GOT3 (cell line): ENCODE results near the gene TNNC1.

ENCODE experiments used
- DNase-seq: peaks from one replicate; lab custom pipeline; 2025; ENCODE audit warnings: mixed read lengths; lab: John Stamatoyannopoulos, UW

TNNC1 gene

DNA sequence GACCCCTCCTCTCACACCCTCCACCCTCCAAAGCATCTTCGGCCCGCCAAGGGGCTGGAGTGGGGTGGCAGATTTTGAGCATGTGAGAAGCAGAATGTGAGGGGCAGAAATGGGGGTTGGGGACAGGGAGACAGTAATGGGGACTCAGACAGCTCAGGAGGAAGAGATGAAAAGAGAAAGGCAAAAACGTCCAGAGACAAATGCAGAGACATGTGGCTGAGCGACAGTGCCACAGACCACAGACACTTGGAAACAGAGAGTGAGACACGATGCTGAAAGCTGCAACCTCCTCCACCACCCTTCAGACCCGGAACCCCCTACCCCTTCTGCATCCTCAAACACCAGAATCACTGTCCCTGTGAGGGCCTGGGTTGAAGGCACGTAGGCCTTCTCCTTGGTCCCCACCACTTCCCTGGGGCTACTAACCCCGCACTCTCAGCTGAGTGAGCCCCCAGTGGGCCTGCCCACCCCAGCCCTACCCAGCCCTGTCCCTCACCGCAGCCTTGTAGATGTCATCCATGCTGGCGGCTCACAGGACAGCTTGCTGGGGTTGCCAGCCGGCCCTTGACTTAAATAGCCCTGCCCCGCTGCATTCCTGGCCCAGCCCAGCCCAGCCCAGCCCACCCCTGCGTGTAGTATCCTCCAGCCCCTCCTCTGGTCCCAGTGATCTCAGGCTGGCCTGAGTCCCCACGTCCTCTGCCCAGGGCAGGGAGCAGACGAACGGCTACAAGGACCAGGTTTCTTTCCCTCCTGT is at the start of gene TNNC1:
Gene TNNC1, minus strand, starts transcription at position 546 of the 754 bp plus-strand sequence. Its CDS starts 26 bp downstream, at position 520.
- DNase-seq, result no peak

GRCh38 chr3:52502808-52503350 is 49.0 kb upstream of the TNNC1 start:
- no peak for DNase-seq

GRCh38 chr3:52502001-52502400 is 48.2 kb upstream of the TNNC1 start:
- DNase-seq, result no peak

DNA sequence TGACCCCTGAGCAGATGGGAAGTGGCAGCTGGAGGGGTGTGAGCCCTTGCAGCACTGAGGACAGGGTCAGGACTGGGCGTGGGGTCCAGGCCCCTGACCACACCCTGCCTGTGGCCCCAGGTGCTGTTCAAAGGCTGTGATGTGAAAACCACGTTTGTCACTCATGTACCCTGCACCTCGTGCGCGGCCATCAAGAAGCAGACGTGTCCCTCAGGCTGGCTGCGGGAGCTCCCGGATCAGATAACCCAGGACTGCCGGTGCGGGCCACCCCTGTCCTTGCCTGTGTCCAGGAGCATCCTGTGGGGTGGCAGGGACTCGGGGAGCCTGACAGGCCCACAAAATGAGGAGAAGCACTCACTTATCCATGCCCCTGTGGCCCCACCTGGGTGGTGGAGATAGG is 47.2 kb upstream of the TNNC1 start:
- no peak for DNase-seq

- no peak for DNase-seq
These were observed 44.6 kb upstream of the TNNC1 start for GRCh38 chr3:52498137-52499054.

- no peak for DNase-seq
These were observed 42.1 kb upstream of the TNNC1 start for GRCh38 chr3:52495777-52496602.

DNA sequence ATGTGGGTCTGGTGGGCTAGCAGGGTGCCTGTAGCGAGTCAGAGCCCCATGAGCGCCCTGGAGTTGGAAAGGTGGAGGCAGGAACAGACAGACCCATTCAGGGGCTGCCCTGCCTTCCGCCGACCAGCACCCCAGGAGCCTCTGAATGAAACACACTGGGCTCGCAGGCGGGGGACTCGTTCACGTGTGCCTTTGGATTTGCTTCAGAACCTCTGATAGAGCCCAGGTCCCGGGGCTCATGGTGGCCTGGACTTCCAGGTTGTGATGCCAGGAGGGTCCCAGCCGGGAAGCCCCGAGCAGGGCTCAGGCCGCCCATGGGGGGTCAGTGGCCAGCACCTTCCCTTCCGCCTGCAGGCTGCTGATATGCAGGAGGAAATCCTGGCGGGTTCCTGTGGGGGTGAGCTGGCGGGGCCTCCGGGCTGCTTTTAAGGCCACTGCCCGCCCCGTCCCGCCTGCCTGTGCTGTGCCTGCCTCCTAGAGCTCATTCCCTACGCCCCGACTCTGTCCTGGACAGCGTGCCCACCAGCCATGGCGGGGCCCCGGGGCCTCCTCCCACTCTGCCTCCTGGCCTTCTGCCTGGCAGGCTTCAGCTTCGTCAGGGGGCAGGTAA is 41.1 kb upstream of the TNNC1 start, which contains the start of gene STAB1:
Gene STAB1, plus strand, starts transcription at position 453 of the 610 bp plus-strand sequence. Its CDS starts 76 bp downstream, at position 529.
- DNase-seq, result no peak

DNA sequence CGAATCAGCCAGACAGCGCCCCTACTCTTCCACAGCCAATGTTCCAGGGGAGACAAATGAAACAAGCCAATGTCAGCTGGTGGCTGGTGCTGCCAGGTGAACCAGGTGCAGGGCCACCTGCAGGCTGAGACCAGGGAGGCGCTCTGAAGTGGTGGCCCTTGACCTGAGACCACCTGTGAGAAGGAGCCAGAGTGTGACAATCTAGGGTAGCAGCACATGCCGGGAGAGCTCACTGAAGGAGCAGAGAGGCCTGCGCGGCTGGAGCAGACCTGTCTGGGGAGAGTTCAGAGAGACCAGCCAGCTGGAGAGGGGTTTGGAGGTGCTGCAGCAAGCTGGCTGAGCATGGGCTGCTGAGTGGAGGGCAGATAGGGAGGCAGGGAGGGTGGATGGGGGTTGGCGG is 40.6 kb upstream of the TNNC1 start:
- DNase-seq, result no peak

DNA sequence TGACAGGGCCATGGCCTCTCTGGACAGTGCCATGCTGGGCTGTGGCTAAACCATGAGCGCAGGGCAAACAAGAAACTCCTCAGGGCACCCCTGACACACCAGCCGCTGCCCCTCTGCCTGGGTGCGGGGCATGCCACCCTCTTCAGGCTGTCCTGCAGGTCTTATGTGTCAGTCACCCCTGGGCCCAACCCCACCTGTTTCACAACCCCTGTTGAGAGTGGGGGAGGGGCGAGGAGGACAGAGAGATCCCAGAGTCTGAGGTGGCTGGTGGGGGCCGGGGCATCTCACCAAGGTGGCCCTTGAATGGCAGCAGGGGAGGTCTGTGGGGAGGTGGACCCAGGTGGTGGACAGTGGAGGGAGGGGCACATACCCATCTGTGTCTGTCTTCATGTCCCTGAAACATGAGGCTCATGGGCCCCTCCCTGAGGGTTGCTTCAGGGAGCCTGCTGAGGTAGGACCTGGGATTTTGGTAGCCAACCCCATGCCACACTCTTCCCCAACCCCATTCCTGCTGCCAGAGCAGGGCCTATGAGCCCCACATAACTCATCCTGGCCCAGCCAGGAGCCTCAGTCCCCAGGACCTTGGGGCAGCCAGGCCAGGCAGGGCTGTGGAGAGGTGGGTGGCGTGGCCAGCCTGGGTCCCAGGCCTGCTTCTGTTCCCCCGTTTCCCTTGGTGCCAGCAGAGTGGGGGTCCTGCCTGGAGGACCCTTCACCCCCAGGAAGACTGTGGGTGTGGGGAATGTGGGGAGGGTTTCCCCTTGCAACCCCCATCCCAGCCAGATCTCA is 39.6 kb upstream of the TNNC1 start:
- no peak for DNase-seq

DNA sequence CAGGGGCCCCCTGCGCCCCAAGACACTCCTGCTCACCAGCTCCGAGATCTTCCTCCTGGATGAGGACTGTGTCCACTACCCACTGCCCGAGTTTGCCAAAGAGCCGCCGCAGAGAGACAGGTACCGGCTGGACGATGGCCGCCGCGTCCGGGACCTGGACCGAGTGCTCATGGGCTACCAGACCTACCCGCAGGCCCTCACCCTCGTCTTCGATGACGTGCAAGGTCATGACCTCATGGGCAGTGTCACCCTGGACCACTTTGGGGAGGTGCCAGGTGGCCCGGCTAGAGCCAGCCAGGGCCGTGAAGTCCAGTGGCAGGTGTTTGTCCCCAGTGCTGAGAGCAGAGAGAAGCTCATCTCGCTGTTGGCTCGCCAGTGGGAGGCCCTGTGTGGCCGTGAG is 38.2 kb upstream of the TNNC1 start:
- no peak for DNase-seq

GRCh38 chr3:52490939-52491526 is 37.2 kb upstream of the TNNC1 start:
- DNase-seq, result no peak

DNA sequence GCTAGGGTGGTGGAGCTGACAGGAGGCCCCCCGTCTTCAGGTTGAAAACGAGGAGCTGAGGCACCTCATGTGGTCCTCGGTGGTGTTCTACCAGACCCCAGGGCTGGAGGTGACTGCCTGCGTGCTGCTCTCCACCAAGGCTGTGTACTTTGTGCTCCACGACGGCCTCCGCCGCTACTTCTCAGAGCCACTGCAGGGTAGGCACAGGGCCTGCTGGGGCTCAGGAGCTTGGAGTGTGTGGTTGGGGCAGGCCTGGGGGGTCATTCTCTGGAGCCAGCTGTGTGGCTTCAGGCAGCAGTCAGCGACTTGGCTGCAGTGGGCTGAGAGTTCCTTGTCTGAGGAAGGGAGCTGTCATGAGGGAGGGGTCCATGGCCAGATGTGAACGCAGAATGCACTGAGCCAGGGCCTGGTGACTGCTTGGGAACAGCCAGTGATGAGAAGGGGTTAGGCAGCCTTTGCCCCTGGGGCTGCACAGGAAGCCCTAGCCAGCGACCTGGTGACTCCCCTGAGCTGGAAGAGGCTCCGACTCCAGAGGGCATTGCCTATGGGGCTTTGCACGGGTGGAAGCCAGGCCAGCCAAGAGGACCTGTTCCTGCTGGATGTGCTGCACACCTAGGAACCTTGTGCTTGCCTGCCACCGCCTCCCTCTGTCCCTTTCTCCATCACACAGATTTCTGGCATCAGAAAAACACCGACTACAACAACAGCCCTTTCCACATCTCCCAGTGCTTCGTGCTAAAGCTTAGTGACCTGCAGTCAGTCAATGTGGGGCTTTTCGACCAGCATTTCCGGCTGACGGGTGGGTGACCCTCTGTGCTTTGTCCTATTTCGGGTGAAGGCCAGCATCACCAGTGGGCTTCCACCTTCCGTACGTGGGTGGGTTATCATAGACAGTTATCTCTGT is 36.4 kb upstream of the TNNC1 start:
- DNase-seq, result no peak

- no peak for DNase-seq
These were observed 35.6 kb upstream of the TNNC1 start for GRCh38 chr3:52489453-52489852.

GRCh38 chr3:52488746-52489145 is 34.9 kb upstream of the TNNC1 start:
- no peak for DNase-seq

DNA sequence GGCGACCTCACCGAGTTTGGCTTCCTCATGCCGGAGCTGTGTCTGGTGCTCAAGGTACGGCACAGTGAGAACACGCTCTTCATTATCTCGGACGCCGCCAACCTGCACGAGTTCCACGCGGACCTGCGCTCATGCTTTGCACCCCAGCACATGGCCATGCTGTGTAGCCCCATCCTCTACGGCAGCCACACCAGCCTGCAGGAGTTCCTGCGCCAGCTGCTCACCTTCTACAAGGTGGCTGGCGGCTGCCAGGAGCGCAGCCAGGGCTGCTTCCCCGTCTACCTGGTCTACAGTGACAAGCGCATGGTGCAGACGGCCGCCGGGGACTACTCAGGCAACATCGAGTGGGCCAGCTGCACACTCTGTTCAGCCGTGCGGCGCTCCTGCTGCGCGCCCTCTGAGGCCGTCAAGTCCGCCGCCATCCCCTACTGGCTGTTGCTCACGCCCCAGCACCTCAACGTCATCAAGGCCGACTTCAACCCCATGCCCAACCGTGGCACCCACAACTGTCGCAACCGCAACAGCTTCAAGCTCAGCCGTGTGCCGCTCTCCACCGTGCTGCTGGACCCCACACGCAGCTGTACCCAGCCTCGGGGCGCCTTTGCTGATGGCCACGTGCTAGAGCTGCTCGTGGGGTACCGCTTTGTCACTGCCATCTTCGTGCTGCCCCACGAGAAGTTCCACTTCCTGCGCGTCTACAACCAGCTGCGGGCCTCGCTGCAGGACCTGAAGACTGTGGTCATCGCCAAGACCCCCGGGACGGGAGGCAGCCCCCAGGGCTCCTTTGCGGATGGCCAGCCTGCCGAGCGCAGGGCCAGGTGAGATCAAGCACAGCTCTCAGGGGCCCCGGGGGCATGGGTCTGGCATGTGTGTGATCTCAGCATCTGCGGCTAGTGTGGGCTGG is 34.2 kb upstream of the TNNC1 start:
- DNase-seq, result no peak

- DNase-seq, result no peak
These were observed 33.4 kb upstream of the TNNC1 start for GRCh38 chr3:52487050-52487787.
